B cell (primary cell): ENCODE data around the gene TMEM179B. TPM values are rescaled to one million over a fixed set of nuclear protein-coding genes. Genes with fewer than 3 reads are reported as not detected.

ENCODE experiments used
- ATAC-seq: fragments of 200-7000 bp; cut with Tn5 transposase; one replicate; pipeline ENCODE4 v1.10.0; 2021; ENCODE audit warnings: low read depth, mild to moderate bottlenecking, moderate number of reproducible peaks, moderate library complexity
- CTCF ChIA-PET: fragments of 350-600 bp; sonication (Branson Sonifier 250); formaldehyde crosslinking; loops from one replicate; lab custom pipeline; 2021; ENCODE audit warnings: antibody characterized with exemption, inconsistent platforms; lab: Charles Lee
- POLR2A ChIA-PET: fragments of 350-600 bp; sonication (Branson Sonifier 250); formaldehyde crosslinking; loops from one replicate; lab custom pipeline; 2021; ENCODE audit warnings: antibody characterized with exemption; lab: Charles Lee
- DNase-seq: peaks from one replicate; pipeline ENCODE4 v3.0.0; 2013
- H2AFZ ChIP-seq: 2 replicates; pipeline ENCODE4 v1.6.1; 2012; ENCODE audit warnings: mild to moderate bottlenecking, low read depth, low read length; ENCODE audit not compliant: insufficient read depth, poor library complexity, severe bottlenecking
- H3K27ac ChIP-seq, 2 donors: 1 replicate in 1 of 2; 2 replicates in 1 of 2; pipeline ENCODE4 v1.5.1; 2012 to 2013; ENCODE audit warnings: low read length in 2 of 2, mild to moderate bottlenecking in 2 of 2, moderate library complexity in 1 of 2
- H3K27me3 ChIP-seq, 4 experiments: fragments of 200-600 bp in 1 of 4; sonication (generic) in 1 of 4; replicated peaks in 1 of 4; 1 replicate in 2 of 4; 2 replicates in 2 of 4; pipeline versions ENCODE4 v1.6.1 to v1.7.0; 2013 to 2016; ENCODE audit warnings: low read length in 3 of 4, mild to moderate bottlenecking in 2 of 4, mixed read lengths in 1 of 4, moderate library complexity in 1 of 4; ENCODE audit not compliant: insufficient read depth in 4 of 4, control insufficient read depth in 3 of 4; ENCODE audit errors: control extremely low read depth in 1 of 4
- H3K36me3 ChIP-seq, 2 experiments: replicated peaks in 1 of 2; 1 replicate in 1 of 2; 2 replicates in 1 of 2; pipeline versions ENCODE4 v1.6.1 to v1.7.1; 2013; ENCODE audit warnings: low read length in 1 of 2; ENCODE audit not compliant: insufficient read depth in 2 of 2, control insufficient read depth in 1 of 2; ENCODE audit errors: control extremely low read depth in 1 of 2, extremely low read depth in 1 of 2
- H3K4me1 ChIP-seq, 2 donors: fragments of 200-600 bp in 1 of 2; sonication (generic) in 1 of 2; 1 replicate in 1 of 2; 2 replicates in 1 of 2; pipeline versions ENCODE4 v1.5.1 to v1.6.1; 2013 to 2017; ENCODE audit warnings: low read length in 2 of 2; ENCODE audit not compliant: control insufficient read depth in 2 of 2, insufficient read depth in 2 of 2
- H3K4me2 ChIP-seq: replicated peaks from 2 replicates; pipeline ENCODE3; 2012; ENCODE audit warnings: mild to moderate bottlenecking, low read depth, low read length; ENCODE audit not compliant: poor library complexity, severe bottlenecking
- H3K4me3 ChIP-seq, 5 experiments: fragments of 200-600 bp in 1 of 5; sonication (generic) in 1 of 5; 1 replicate in 3 of 5; 2 replicates in 2 of 5; pipeline versions ENCODE4 v1.5.1 to v1.7.0; 2011 to 2016; ENCODE audit warnings: low read length in 4 of 5, mild to moderate bottlenecking in 4 of 5, low read depth in 2 of 5, control low read depth in 1 of 5, moderate library complexity in 1 of 5; ENCODE audit not compliant: insufficient read depth in 1 of 5; ENCODE audit errors: control extremely low read depth in 1 of 5, extremely low read depth in 1 of 5
- H3K79me2 ChIP-seq: fragments of 200-600 bp; sonication (generic); one replicate; pipeline ENCODE4 v1.6.0; 2016; ENCODE audit warnings: low read length; ENCODE audit not compliant: control insufficient read depth, insufficient read depth
- H3K9ac ChIP-seq: fragments of 200-600 bp; sonication (generic); 2 replicates; pipeline ENCODE4 v1.6.1; 2017; ENCODE audit warnings: mild to moderate bottlenecking, low read length, moderate library complexity
- H3K9me3 ChIP-seq, 3 donors: one replicate each; pipeline versions ENCODE4 v1.6.1 to v1.7.1; 2013; ENCODE audit warnings: low read length in 2 of 3; ENCODE audit not compliant: control insufficient read depth in 2 of 3, insufficient read depth in 1 of 3; ENCODE audit errors: control extremely low read depth in 1 of 3
- H4K20me1 ChIP-seq: 2 replicates; pipeline ENCODE4 v1.6.0; 2012; ENCODE audit warnings: mild to moderate bottlenecking, low read length; ENCODE audit not compliant: insufficient read depth, control insufficient read depth, poor library complexity, severe bottlenecking
- H3K27ac Mint-ChIP-seq: one replicate; pipeline ENCODE4 v1.8.0; 2021; ENCODE audit warnings: mixed read lengths
- H3K27me3 Mint-ChIP-seq: one replicate; pipeline ENCODE4 v1.8.0; 2021; ENCODE audit warnings: mixed read lengths
- H3K4me1 Mint-ChIP-seq: one replicate; pipeline ENCODE4 v1.8.0; 2021; ENCODE audit warnings: mixed read lengths
- H3K4me3 Mint-ChIP-seq: one replicate; pipeline ENCODE4 v1.8.0; 2021; ENCODE audit warnings: mixed read lengths
- H3K9me3 Mint-ChIP-seq: one replicate; pipeline ENCODE4 v1.8.0; 2022; ENCODE audit warnings: mixed read lengths; ENCODE audit not compliant: insufficient read depth
- EZH2 ChIP-seq: IDR thresholded peaks from 2 replicates; pipeline ENCODE4 v1.6.1; 2012; ENCODE audit warnings: borderline replicate concordance, low read depth, mild to moderate bottlenecking, moderate library complexity, low read length; ENCODE audit not compliant: insufficient read depth, poor library complexity, severe bottlenecking
- WGBS: methylation state at CpG from one replicate; pipeline ENCODE4 v1.1.5; 2013; ENCODE audit warnings: missing lambda C conversion rate; ENCODE audit not compliant: insufficient coverage; 5-methylcytosine and 5-hydroxymethylcytosine counted together
- intact Hi-C: fragments of 100-400 bp; cut with micrococcal nuclease; formaldehyde crosslinking; loops from one replicate; pipeline ENCODE4 v1.10.0; 2022
- polyA plus RNA-seq: library from polyadenylated mRNA; depleted of rRNA; stranded (reverse); fragments of >200 nt; gene quantifications from 2 replicates; pipeline ENCODE4 v1.2.3, GENCODE V29; 2012
- total RNA-seq, 2 donors: library from RNA; stranded (reverse); fragments of 120-200 nt in 1 of 2; gene quantifications; 1 replicate in 1 of 2; 2 replicates in 1 of 2; pipeline versions ENCODE4 v1.2.3 to v1.2.4, GENCODE V29; 2013 to 2022
- TF ChIP-seq, protein P1 (sequence below): fragments of 200-600 bp; IDR thresholded peaks from one replicate; pipeline ENCODE4 v1.8.0; 2022; ENCODE audit warnings: antibody characterized with exemption, mild to moderate bottlenecking

TMEM179B gene
- total and polyA plus RNA-seq, 2 donors (not counting 1 experiment from before 2014, with no cell fraction given), result 62.3 to 64.3 TPM

DNA sequence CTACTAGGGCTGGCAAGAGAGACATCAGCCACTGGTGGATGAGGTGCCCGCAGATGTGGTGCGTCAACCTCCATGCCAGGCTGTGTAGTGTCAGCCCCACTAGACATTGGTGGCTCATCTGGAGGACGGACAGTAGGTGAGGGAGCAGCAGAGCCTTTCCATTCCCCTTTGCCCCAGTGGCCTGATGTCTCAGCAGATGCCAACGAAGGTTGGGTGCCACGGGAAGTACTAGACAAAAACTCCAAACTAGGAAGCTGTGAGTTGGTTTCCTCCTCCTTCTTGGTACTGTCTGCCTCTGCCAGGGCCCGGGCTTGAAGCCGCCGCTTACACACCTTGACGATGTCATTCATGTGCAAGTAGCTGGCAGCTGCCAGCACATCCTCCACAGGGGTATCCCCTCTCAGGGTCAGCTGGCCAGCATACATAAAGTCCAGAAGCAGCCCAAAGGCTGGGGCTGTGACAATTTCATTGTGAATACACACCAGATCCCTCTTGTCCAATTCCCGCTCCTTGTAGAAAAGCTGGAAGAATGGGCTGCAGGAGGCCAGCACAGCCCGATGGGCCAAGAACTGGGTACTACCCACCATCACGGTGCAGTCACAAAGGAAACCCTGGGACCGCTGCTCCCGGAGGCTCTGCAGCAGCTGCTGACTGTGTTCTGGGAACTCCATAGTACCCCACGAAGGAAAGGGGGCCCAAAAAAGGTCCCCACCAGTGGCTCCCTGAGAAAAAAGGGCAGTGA is 34.0 kb upstream of the TMEM179B start:
- H2AFZ ChIP-seq, result peak overlapping the region; percentile 95
- H3K36me3 ChIP-seq, result peaks cover 0 to 19% of the 10 kb centered on the region in 2 experiments
- H3K27me3 Mint-ChIP-seq, result no peaks in the 10 kb centered on the region
- no peaks in the 10 kb centered on the region for H3K9me3 Mint-ChIP-seq
- H3K4me3 Mint-ChIP-seq, result peak overlapping the region; percentile 99
- H3K4me2 ChIP-seq, result peak overlapping the region; percentile 96
- ChIA-PET CTCF (interaction anchor here (0.6 to 2.6 kb wide), 14 partner anchors 10 to 1551 kb away, joined by 3 to 32 read pairs (median 5); partner anchors contain the start of genes HNRNPUL2, STX5, TEX54 and TMEM179B), POLR2A (interaction anchor here (0.5 to 3.9 kb wide), 30 partner anchors 8 to 1952 kb away, joined by 3 to 75 read pairs (median 6); partner anchors contain the start of genes B3GAT3, C11orf98, CSKMT and EEF1G)
- WGBS, result 78% methylated on average over 15 of the region's 15 CpGs
- peak overlapping the region; percentile 99 for H3K27ac Mint-ChIP-seq
- H3K9me3 ChIP-seq, result no peaks in the 10 kb centered on the region
- ATAC-seq (no peak), DNase-seq (no peak)
- peaks cover 6% of the 10 kb centered on the region for H4K20me1 ChIP-seq
- H3K4me3 ChIP-seq, result peak overlapping the region; percentile 82 to 94 (median 86)
- peaks cover 7 to 21% of the 10 kb centered on the region in 2 donors for H3K4me1 ChIP-seq
- H3K27ac ChIP-seq, result peak overlapping the region; percentile 35 to 84
- no peaks in the 10 kb centered on the region for H3K27me3 ChIP-seq
- intact Hi-C loops, result loop anchor here (1.0 kb wide), 1 partner anchor 8 kb away; the partner anchor contains the start of gene POLR2G
- H3K9ac ChIP-seq, result peak overlapping the region; percentile 81
- TF ChIP-seq EZH2, result no peak
- TF ChIP-seq, protein P1, sequence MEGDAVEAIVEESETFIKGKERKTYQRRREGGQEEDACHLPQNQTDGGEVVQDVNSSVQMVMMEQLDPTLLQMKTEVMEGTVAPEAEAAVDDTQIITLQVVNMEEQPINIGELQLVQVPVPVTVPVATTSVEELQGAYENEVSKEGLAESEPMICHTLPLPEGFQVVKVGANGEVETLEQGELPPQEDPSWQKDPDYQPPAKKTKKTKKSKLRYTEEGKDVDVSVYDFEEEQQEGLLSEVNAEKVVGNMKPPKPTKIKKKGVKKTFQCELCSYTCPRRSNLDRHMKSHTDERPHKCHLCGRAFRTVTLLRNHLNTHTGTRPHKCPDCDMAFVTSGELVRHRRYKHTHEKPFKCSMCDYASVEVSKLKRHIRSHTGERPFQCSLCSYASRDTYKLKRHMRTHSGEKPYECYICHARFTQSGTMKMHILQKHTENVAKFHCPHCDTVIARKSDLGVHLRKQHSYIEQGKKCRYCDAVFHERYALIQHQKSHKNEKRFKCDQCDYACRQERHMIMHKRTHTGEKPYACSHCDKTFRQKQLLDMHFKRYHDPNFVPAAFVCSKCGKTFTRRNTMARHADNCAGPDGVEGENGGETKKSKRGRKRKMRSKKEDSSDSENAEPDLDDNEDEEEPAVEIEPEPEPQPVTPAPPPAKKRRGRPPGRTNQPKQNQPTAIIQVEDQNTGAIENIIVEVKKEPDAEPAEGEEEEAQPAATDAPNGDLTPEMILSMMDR, result no peak
- H3K4me1 Mint-ChIP-seq, result peaks cover 30% of the 10 kb centered on the region
- H3K79me2 ChIP-seq, result peaks cover 40% of the 10 kb centered on the region
